Measurements from ENCODE around the gene NECTIN3.

GRCh38 chr3:111165411-111165810, 93.8 kb downstream of the NECTIN3 start:
- no peak for TF ChIP-seq CTCF (IDR thresholded peaks at IDR 0.05; ENCODE audit: low read length)
- no peak for TF ChIP-seq EZH2phosphoT487 (IDR thresholded peaks at IDR 0.05; ENCODE audit: low read length)
- no peak for TF ChIP-seq EZH2 (optimal IDR thresholded peaks at IDR 0.05; ENCODE audit: low read depth, low read length)

Data from MM.1S (cell line).